ENCODE data around the gene MPV17L2.

GRCh38 chr19:18145391-18145999, 47.5 kb upstream of the MPV17L2 start:
- TF ChIP-seq CTCF (IDR thresholded peaks at IDR 0.05; ENCODE audit: poor library complexity): no peak
- no peak for TF ChIP-seq EZH2phosphoT487 (IDR thresholded peaks at IDR 0.05; ENCODE audit: low read depth, severe bottlenecking, unreplicated experiment)
- TF ChIP-seq EZH2 (IDR thresholded peaks at IDR 0.05; ENCODE audit: borderline replicate concordance): no peak
